Erythroblast (primary cell): ENCODE measurements around the gene FAM111B.
"Not testable (repeated sequence)": the region's sequence is repeated elsewhere in the genome, so short reads cannot be mapped to it uniquely, and the experiment has no call there.

Experiments used
- DNase-seq, 2 experiments: peaks; one replicate each; lab custom pipeline; 2025; lab: John Stamatoyannopoulos, UW
- GATA1 ChIP-seq: IDR thresholded peaks from 2 replicates; pipeline ENCODE4 v1.6.1; 2011; ENCODE audit warnings: low read depth, mild to moderate bottlenecking, control low read depth, low read length, moderate library complexity
- POLR2A ChIP-seq: IDR thresholded peaks from 2 replicates; pipeline ENCODE4 v1.6.1; 2011; ENCODE audit warnings: mild to moderate bottlenecking, low read length

FAM111B gene

GRCh38 chr11:59088162-59088561 lies 18.9 kb upstream of the FAM111B start:
- DNase-seq: no peak

GRCh38 chr11:59093576-59093975 lies 13.5 kb upstream of the FAM111B start:
- not testable (repeated sequence) for DNase-seq

More at GRCh38 chr11:59088162-59088561, 18.9 kb upstream of the FAM111B start:
- TF ChIP-seq POLR2A (no peak), GATA1 (no peak)

- not testable (repeated sequence) for DNase-seq
Measured at GRCh38 chr11:59095225-59095624, 11.8 kb upstream of the FAM111B start.

DNA sequence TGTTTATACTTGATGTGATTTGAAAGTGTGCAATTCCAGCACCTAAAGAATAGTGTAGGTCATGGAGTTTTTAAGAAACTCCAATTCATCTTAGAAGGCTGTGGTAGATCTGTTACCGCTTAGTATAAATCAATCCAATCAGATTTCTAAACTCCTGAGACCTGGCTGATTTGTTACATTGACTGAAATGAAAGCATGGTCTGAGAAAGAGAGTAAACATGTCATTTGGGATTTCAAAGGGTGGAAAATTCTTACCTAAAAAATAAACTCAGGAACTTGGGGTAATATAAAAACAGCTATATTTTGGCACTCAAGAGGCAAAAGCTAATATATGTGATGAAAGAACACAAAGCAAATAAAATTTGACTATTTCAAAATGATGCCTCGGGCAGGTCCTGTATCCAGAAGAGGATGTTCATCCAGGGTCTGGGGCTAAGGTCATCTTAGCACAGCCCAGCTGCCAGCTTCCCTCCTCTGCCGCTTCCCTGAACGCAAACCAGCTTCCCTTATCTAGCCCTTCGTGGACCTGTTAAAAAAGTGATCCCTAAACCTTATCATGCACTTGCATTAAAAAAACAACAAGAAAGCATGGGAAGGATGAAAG lies 11.0 kb upstream of the FAM111B start:
- not testable (repeated sequence) for DNase-seq

DNA sequence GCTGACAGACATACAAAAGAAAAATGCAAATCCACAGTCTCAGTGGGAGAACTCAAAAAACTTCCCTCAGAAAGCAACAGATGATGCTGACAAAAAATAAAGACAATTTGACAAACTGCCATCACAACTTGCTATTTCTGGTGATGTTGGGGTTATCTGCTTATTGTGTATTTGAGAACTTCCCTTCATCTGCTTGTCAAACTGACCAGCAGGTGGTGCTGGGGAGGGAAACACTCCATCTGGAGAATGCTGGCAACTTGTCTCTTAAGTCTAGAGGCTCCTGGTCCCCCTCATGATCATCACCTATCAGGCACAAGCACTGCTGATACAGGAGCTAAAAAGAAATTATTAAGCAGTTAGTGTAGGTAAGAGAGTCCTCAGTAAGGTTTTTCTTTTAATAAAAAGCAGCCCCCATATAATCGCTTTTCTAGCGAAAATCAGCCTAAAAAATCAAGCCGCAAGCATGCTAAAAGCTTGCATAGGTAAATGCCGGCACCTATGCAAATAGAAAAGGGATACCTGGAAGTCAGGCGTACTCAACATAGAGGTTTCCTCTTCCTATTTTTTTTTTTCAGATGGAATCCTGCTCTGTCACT lies 9.8 kb upstream of the FAM111B start:
- TF ChIP-seq POLR2A (no peak), GATA1 (no peak)

GRCh38 chr11:59097938-59098337 lies 9.1 kb upstream of the FAM111B start:
- DNase-seq: not testable (repeated sequence)

More for the DNA sequence above, 9.8 kb upstream of the FAM111B start:
- DNase-seq: peak; percentile 61 to 74

GRCh38 chr11:59102259-59102765 lies 4.7 kb upstream of the FAM111B start:
- peak; percentile 33 to 46 for DNase-seq
- no peak for TF ChIP-seq POLR2A
- no peak for TF ChIP-seq GATA1

DNA sequence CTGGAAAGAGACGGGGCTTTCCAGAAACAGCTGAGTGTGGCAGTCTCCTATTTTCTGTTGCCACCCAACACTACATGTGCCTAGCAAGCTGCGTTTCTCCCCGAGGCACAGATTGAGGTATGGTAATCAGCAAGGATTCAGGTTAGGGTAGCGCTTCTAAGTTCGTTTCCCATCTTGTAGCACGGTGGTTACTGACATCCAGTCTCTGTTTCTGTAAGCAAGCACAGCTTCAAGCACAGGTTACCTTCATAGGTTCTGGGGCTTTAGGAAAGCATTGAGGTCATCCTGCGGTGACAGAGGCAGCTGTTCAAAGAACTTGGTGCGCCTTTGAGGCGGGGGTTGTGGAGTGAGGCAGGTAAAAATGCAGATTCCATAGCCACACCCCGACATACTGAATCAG lies 684 bp downstream of the FAM111B start:
- DNase-seq: not testable (repeated sequence)

DNA sequence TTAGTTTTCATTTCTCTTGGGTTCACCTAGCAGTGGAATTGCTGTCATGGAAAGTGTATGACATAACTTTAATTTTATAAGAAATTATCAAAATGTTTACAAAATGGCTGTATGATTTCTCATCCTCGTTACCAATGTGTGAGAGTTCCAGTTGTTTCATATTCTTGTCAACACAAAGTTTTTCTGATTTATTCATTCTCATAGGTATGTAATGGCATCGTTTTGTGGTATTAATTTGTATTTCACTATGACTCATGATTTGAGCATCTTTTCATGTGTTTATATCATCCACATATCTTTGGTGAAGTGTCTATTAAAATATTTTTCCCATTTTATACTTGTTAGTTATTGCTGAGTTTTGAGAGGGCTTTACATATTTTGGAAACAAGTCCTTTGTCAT lies 5.5 kb downstream of the FAM111B start:
- no peak for DNase-seq
- no peak for TF ChIP-seq POLR2A
- TF ChIP-seq GATA1: no peak

DNA sequence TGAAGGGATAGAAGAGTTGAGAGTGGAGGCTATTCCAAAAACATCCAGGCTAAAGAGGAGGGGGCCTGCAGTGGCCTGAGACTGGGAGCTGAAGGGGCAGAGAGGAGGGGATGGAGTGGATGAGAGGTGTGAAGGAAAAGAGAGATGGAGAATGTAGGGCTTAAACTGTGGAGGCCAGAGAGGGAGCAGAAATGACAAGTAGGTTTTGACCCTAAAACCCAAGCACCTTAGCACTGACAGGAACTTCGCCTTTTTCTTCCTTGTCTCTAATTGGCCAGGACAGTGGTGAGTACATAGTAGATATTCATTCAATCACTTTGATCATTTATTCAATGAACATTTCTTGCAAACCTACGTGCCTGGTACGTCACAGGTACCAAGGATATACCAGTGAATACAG lies 7.3 kb downstream of the FAM111B start:
- no peak for TF ChIP-seq GATA1
- no peak for TF ChIP-seq POLR2A
- DNase-seq: no peak

DNA sequence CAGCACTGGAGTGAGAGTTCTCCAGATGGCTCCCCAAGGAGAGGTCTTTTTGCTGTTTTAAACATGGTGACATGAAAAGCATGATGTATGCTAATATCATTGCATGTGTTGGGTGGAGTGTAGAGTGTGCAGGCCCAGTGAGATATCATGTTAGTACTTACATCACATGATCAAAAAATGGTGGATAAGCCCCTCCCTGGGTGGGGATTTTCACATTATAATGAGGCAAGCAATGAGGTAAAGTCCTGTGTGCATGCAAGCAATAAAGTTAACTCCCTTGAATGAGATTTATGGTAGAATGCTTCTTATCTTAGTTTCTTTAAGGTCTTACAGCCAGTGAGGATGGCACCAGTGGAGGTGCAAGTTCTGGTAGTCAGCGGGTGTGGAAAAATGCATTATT lies 8.5 kb downstream of the FAM111B start:
- TF ChIP-seq GATA1: no peak
- no peak for TF ChIP-seq POLR2A
- DNase-seq: no peak

DNA sequence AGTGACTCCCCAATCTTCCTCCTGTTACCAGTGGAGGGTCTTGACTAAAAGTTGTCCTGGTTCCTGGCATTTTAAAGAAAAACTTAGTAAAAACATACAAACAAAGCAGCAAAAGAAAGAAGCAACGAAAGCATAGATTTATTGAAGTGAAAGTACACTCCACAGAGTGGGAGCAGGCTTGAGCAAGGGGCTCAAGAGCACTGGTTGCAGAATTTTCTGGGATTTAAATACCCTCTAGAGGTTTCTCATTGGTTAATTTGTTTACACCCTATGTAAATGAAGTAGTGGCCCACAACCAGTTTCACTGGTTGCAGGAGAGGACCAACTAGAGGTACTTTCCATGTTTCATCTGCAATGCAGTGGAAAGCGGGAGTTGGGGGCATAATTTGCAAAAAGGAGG lies 10.7 kb downstream of the FAM111B start:
- TF ChIP-seq GATA1 (no peak), POLR2A (no peak)
- DNase-seq: no peak

GRCh38 chr11:59119826-59120225 lies 12.8 kb downstream of the FAM111B start:
- DNase-seq: no peak
- no peak for TF ChIP-seq POLR2A
- no peak for TF ChIP-seq GATA1

DNA sequence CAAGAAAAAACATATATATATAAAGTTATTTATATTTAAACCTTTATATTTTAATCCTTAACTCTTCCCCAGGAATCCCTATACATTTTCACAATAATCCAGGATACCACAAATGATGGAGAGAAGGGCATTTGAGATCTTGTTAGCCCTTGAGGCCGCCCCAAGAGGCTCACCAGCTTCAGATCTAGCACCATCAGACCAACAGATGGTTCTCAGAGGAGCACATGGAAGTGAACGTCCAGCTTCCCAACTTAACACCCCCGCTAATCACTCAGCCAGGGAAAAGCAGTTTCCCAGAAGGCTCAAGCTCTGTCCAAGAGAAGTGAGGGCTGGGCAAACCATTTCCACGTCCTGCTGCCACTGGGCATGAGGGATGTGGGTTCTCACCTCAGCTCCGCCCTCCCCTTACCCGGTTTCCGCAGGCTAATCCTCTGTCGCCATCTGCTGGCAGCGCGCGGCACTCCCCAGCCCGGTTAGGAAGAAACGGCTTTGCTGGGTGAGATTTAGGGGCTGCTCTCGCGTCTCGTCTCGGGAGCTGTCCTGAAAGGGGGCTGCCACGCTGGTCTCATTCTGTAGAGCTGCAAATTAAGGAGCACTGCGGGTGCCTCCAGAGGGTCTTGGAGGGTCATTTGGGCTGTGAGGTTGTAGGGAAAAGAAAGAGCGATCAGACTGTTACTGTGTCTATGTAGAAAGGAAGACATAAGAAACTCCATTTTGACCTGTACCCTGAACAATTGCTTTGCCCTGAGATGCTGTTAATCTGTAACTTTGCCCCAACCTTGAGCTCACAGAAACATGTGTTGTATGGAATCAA lies 28.8 kb downstream of the FAM111B start:
- DNase-seq: peak; percentile 72 to 85
- TF ChIP-seq POLR2A: no peak
- no peak for TF ChIP-seq GATA1

GRCh38 chr11:59136551-59136950 lies 29.5 kb downstream of the FAM111B start:
- peak in 1 of 2 experiments; percentile 21 for DNase-seq
